ENCODE measurements around the gene PADI1. TPM values are rescaled to one million over a fixed set of nuclear protein-coding genes. Genes with fewer than 3 reads are reported as not detected.
A peak's percentile ranks its signal among the peaks of the same experiment; 100 is the strongest.

The PADI1 gene
- total RNA-seq, 1 experiment from 2014 or later: 0.03 TPM

GRCh38 chr1:17280894-17281293, 76.0 kb downstream of the PADI1 start:
- no peak for DNase-seq
- H3K27me3 ChIP-seq: no peaks in the 10 kb centered on the region
- H3K36me3 ChIP-seq: no peaks in the 10 kb centered on the region
- no peaks in the 10 kb centered on the region for H3K9me3 ChIP-seq
- H3K4me3 ChIP-seq: no peak overlapping the region

DNA sequence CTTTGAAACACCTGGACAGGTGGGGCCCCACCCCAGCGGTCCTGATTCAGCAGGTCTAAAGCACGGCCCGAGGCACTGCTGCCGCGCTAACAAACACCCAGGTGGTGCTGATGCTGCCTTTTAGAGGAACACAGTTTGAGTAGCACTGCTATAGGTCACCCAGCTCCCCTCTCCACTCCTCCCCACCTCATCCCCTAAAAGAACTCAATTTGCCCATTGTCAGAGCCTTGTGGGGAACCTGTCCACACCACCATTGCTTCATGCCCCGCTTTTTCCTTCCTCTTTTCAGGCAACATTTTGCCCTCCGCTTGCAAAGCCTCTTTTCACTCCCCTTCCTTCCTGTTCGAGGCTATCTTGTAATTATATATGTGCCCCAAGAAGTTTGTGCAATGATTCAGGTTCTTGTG, 76.8 kb downstream of the PADI1 start:
- H3K27me3 ChIP-seq: no peaks in the 10 kb centered on the region
- no peak for DNase-seq
- H3K9me3 ChIP-seq: no peaks in the 10 kb centered on the region

DNA sequence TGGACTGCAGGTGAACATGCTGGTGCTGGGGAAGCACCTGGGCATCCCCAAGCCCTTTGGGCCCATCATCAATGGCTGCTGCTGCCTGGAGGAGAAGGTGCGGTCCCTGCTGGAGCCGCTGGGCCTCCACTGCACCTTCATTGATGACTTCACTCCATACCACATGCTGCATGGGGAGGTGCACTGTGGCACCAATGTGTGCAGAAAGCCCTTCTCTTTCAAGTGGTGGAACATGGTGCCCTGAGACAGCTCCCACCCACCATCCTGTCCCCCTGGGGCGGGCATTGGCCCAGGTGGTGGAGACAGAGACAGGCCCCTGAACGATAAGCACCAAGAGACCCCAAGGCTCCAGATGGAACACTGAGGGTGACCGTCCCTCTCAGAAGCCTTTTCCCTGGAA, 77.9 kb downstream of the PADI1 start:
- no peak for DNase-seq
- Histone ChIP-seq H3K4me3 (no peak overlapping the region), H3K36me3 (no peaks in the 10 kb centered on the region), H3K27me3 (no peaks in the 10 kb centered on the region), H3K9me3 (no peaks in the 10 kb centered on the region)

More for the DNA sequence above, 76.8 kb downstream of the PADI1 start:
- H3K4me3 ChIP-seq: no peak overlapping the region
- H3K36me3 ChIP-seq: no peaks in the 10 kb centered on the region

DNA sequence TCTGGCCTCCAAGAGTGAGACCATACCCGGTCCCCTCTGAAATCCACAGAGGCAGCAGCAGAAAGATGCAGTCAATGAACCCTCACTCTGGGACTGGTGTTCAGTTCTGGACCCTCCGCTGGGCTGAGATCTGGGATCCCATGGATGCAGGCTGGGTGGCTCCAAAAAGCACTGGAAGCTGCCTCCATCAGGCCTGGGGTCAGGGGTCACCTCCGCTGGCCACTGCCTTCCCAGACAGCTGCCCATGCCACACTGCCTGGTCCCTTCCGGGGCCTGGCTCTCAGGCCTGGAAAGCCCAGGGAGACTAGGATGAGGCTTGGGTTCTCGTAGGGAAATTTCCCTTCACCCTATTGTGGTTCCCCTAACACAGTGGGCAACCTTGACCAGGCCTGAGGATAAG, 81.7 kb downstream of the PADI1 start:
- Histone ChIP-seq H3K4me3 (no peak overlapping the region), H3K36me3 (no peaks in the 10 kb centered on the region), H3K27me3 (no peaks in the 10 kb centered on the region), H3K9me3 (no peaks in the 10 kb centered on the region)
- no peak for DNase-seq

- no peak overlapping the region for H3K4me3 ChIP-seq
- H3K36me3 ChIP-seq: no peaks in the 10 kb centered on the region
- DNase-seq: peak; percentile 88
- H3K27me3 ChIP-seq: no peaks in the 10 kb centered on the region
- H3K9me3 ChIP-seq: no peaks in the 10 kb centered on the region
Observed at GRCh38 chr1:17287130-17287776, 82.3 kb downstream of the PADI1 start.

GRCh38 chr1:17289721-17290120, 84.8 kb downstream of the PADI1 start:
- Histone ChIP-seq H3K36me3 (no peaks in the 10 kb centered on the region), H3K4me3 (no peak overlapping the region), H3K9me3 (no peaks in the 10 kb centered on the region), H3K27me3 (no peaks in the 10 kb centered on the region)
- DNase-seq: peak; percentile 95

- Histone ChIP-seq H3K4me3 (no peak overlapping the region), H3K36me3 (no peaks in the 10 kb centered on the region), H3K9me3 (no peaks in the 10 kb centered on the region), H3K27me3 (no peaks in the 10 kb centered on the region)
- no peak for DNase-seq
Observed at GRCh38 chr1:17290553-17290952, 85.6 kb downstream of the PADI1 start.

DNA sequence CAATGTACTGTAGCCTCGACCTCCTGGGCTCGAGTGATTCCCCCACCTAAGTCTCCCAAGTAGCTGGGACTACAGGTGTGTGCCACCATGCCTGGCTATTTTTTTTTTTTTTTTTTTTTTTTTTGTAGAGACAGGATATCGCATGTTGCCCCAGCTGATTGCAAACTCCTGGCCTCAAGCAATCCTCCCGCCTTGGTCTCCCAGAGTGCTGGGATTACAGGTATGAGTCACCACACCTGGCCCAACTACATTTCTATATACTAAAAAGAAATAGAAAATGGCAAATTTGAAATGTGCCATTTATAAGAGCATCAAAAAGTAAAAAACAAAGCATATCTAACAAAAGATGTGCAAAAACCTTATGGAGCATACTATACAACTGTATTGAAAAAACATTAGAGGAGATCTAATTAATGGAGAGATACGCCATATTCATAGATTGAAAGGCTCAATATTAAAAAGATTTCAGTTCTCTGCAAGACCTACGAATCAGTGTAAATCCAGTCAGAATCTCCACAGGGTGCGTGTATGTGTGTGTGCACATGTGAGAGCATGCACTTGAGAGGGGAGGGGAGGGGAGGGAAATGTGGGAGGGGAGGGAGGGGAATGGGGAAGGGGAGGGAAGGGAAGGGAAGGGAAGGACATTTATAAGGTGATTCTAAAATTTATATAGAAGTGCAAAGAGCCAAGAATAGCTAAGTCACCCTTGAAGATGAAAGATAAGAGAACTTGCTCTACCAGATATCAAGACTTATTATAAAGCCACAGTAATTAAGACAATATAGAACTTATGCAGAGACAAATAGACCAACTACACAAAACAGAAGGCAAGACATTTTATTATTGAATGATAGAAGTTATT, 87.6 kb downstream of the PADI1 start:
- DNase-seq: no peak
- Histone ChIP-seq H3K36me3 (no peaks in the 10 kb centered on the region), H3K27me3 (no peaks in the 10 kb centered on the region), H3K9me3 (no peaks in the 10 kb centered on the region), H3K4me3 (no peak overlapping the region)

- Histone ChIP-seq H3K4me3 (no peak overlapping the region), H3K9me3 (no peaks in the 10 kb centered on the region), H3K27me3 (no peaks in the 10 kb centered on the region), H3K36me3 (no peaks in the 10 kb centered on the region)
- no peak for DNase-seq
Observed at GRCh38 chr1:17293681-17294425, 88.9 kb downstream of the PADI1 start.

- Histone ChIP-seq H3K27me3 (no peaks in the 10 kb centered on the region; the same call in 1 of the 2 replicates), H3K36me3 (no peaks in the 10 kb centered on the region), H3K9me3 (no peaks in the 10 kb centered on the region), H3K4me3 (no peak overlapping the region)
- DNase-seq: no peak
Observed at GRCh38 chr1:17295292-17295691, 90.4 kb downstream of the PADI1 start.

Other genes starting within 250 kb of the PADI1 start
- 112 and 123 TPM in 2 replicates for gene MFAP2, start 224.5 kb upstream of the PADI1 start, total RNA-seq (2014; rRNA removed; shearing (Covaris generic); ENCODE audit: low replicate concordance)
- gene ATP13A2, start 193.2 kb upstream of the PADI1 start, total RNA-seq (2014; rRNA removed; shearing (Covaris generic); ENCODE audit: low replicate concordance): 28.6 and 31.1 TPM in 2 replicates
- 332 and 487 TPM in 2 replicates for gene SDHB, start 151.1 kb upstream of the PADI1 start, total RNA-seq (2014; rRNA removed; shearing (Covaris generic); ENCODE audit: low replicate concordance)
- gene PADI2, start 85.7 kb upstream of the PADI1 start, total RNA-seq (2014; rRNA removed; shearing (Covaris generic); ENCODE audit: low replicate concordance): 0.20 TPM in 1 of 2 replicates, not detected in the other
- 0.53 and 7.3 TPM in 2 replicates for gene PADI3, start 44.0 kb downstream of the PADI1 start, total RNA-seq (2014; rRNA removed; shearing (Covaris generic); ENCODE audit: low replicate concordance)
- not detected in 2 replicates for gene PADI4, start 103.1 kb downstream of the PADI1 start, total RNA-seq (2014; rRNA removed; shearing (Covaris generic); ENCODE audit: low replicate concordance)
- gene PADI6, start 167.1 kb downstream of the PADI1 start, total RNA-seq (2014; rRNA removed; shearing (Covaris generic); ENCODE audit: low replicate concordance): not detected in 2 replicates
- 99.2 and 108 TPM in 2 replicates for gene RCC2, start 234.5 kb downstream of the PADI1 start, total RNA-seq (2014; rRNA removed; shearing (Covaris generic); ENCODE audit: low replicate concordance)